T-cell (primary cell): ENCODE measurements around the gene PLXNA2. TPM values are rescaled to one million over a fixed set of nuclear protein-coding genes. Genes with fewer than 3 reads are reported as not detected.
A peak's percentile ranks its signal among the peaks of the same experiment; 100 is the strongest.

Experiments
- ATAC-seq, 4 experiments: fragments of 200-7000 bp in 3 of 4; fragments of 150-1000 bp in 1 of 4; cut with Tn5 transposase; replicated peaks in 1 of 4; 1 replicate in 3 of 4; 2 replicates in 1 of 4; pipeline ENCODE4 v1.10.0; 2021; ENCODE audit warnings: moderate library complexity in 3 of 4, mild to moderate bottlenecking in 2 of 4, moderate number of reproducible peaks in 1 of 4
- CTCF ChIA-PET, 2 donors: fragments of 300-600 bp; sonication (Branson Sonifier 250); formaldehyde crosslinking; loops; one replicate each; lab custom pipeline; 2022; ENCODE audit warnings: antibody characterized with exemption in 2 of 2; lab: Charles Lee
- POLR2A ChIA-PET, 2 donors: fragments of 300-600 bp; sonication (Branson Sonifier 250); formaldehyde crosslinking; loops; one replicate each; lab custom pipeline; 2022; ENCODE audit warnings: antibody characterized with exemption in 2 of 2; lab: Charles Lee
- DNase-seq, 35 experiments: peaks; one replicate each; pipeline versions ENCODE4 v3.0.0 to v3.0.0-alpha.2; 2013 to 2023
- H3K27ac ChIP-seq: one replicate; pipeline ENCODE4 v1.5.1; 2013; ENCODE audit warnings: low read length
- H3K27me3 ChIP-seq, 2 experiments: replicated peaks in 1 of 2; 1 replicate in 1 of 2; 2 replicates in 1 of 2; pipeline versions ENCODE4 v1.6.1 to v1.7.0; 2013; ENCODE audit warnings: low read length in 1 of 2, mixed read lengths in 1 of 2; ENCODE audit not compliant: control insufficient read depth in 2 of 2, insufficient read depth in 2 of 2; ENCODE audit errors: extremely low read depth in 1 of 2
- H3K36me3 ChIP-seq, 2 donors: 1 replicate in 1 of 2; 2 replicates in 1 of 2; pipeline versions ENCODE4 v1.6.1 to v1.7.0; 2013; ENCODE audit warnings: low read length in 1 of 2; ENCODE audit not compliant: control insufficient read depth in 2 of 2, insufficient read depth in 1 of 2; ENCODE audit errors: extremely low read depth in 1 of 2
- H3K4me1 ChIP-seq, 2 experiments: 1 replicate in 1 of 2; 2 replicates in 1 of 2; pipeline versions ENCODE4 v1.6.1 to v1.7.0; 2013; ENCODE audit warnings: low read length in 2 of 2, mixed read lengths in 1 of 2; ENCODE audit not compliant: insufficient read depth in 2 of 2, control insufficient read depth in 1 of 2; ENCODE audit errors: extremely low read depth in 1 of 2
- H3K4me3 ChIP-seq, 2 donors: 1 replicate in 1 of 2; 2 replicates in 1 of 2; pipeline versions ENCODE4 v1.5.1 to v1.7.0; 2013; ENCODE audit warnings: mild to moderate bottlenecking in 2 of 2, low read length in 1 of 2, moderate library complexity in 1 of 2; ENCODE audit not compliant: control insufficient read depth in 1 of 2; ENCODE audit errors: extremely low read depth in 1 of 2
- H3K9me3 ChIP-seq: 2 replicates; pipeline ENCODE4 v1.7.0; 2013
- H3K27ac Mint-ChIP-seq, 2 donors: one replicate each; pipeline ENCODE4 v1.8.0; 2020 to 2021; ENCODE audit warnings: mild to moderate bottlenecking in 2 of 2, mixed read lengths in 2 of 2
- H3K27me3 Mint-ChIP-seq, 2 donors: one replicate each; pipeline ENCODE4 v1.8.0; 2021 to 2022; ENCODE audit warnings: mixed read lengths in 2 of 2
- H3K36me3 Mint-ChIP-seq: one replicate; pipeline ENCODE4 v1.8.0; 2021; ENCODE audit warnings: mixed read lengths
- H3K4me1 Mint-ChIP-seq, 3 donors: one replicate each; pipeline ENCODE4 v1.8.0; 2020 to 2022; ENCODE audit warnings: mixed read lengths in 3 of 3, mild to moderate bottlenecking in 1 of 3
- H3K4me3 Mint-ChIP-seq, 3 donors: one replicate each; pipeline ENCODE4 v1.8.0; 2020 to 2022; ENCODE audit warnings: mild to moderate bottlenecking in 3 of 3, mixed read lengths in 3 of 3, moderate library complexity in 3 of 3
- H3K9me3 Mint-ChIP-seq, 3 donors: one replicate each; pipeline ENCODE4 v1.8.0; 2020 to 2022; ENCODE audit warnings: mixed read lengths in 3 of 3
- WGBS: methylation state at CpG from one replicate; pipeline ENCODE4 v1.1.5; 2013; ENCODE audit warnings: missing lambda C conversion rate; ENCODE audit not compliant: insufficient coverage; 5-methylcytosine and 5-hydroxymethylcytosine counted together
- total RNA-seq, 35 experiments: library from RNA in 6 of 35; stranded (reverse) in 6 of 35; fragments of 120-200 nt in 1 of 35; gene quantifications; one replicate each; pipeline versions ENCODE4 v1.2.1 to v1.2.4 and lab custom pipeline; 2013 to 2026

Gene PLXNA2
- total RNA-seq, 5 donors from 2014 or later (not counting 1 experiment from before 2014, with no cell fraction given) = 1.3 to 2.6 (median 2.2) TPM

- POLR2A ChIA-PET = no interaction called here
- no peaks in the 10 kb centered on the region for H3K9me3 Mint-ChIP-seq
- Histone ChIP-seq H3K9me3 (no peaks in the 10 kb centered on the region), H3K4me3 (no peak overlapping the region), H3K27ac (no peak overlapping the region), H3K4me1 (peaks cover 0 to 6% of the 10 kb centered on the region in 2 experiments), H3K36me3 (no peaks in the 10 kb centered on the region), H3K27me3 (peaks cover 0 to 33% of the 10 kb centered on the region in 2 experiments)
- WGBS = no CpG with 5 or more reads among the region's 2 CpGs
- H3K4me3 Mint-ChIP-seq = no peak overlapping the region
- H3K27ac Mint-ChIP-seq = no peak overlapping the region
- CTCF ChIA-PET = no interaction called here
- peaks cover 12% of the 10 kb centered on the region in 2 donors for H3K27me3 Mint-ChIP-seq
- no peak for ATAC-seq
- H3K4me1 Mint-ChIP-seq = peaks cover 7% of the 10 kb centered on the region in 3 donors
- no peak for DNase-seq
- H3K36me3 Mint-ChIP-seq = no peaks in the 10 kb centered on the region
Measured at GRCh38 chr1:208133355-208133754, 110.8 kb downstream of the PLXNA2 start.

DNA sequence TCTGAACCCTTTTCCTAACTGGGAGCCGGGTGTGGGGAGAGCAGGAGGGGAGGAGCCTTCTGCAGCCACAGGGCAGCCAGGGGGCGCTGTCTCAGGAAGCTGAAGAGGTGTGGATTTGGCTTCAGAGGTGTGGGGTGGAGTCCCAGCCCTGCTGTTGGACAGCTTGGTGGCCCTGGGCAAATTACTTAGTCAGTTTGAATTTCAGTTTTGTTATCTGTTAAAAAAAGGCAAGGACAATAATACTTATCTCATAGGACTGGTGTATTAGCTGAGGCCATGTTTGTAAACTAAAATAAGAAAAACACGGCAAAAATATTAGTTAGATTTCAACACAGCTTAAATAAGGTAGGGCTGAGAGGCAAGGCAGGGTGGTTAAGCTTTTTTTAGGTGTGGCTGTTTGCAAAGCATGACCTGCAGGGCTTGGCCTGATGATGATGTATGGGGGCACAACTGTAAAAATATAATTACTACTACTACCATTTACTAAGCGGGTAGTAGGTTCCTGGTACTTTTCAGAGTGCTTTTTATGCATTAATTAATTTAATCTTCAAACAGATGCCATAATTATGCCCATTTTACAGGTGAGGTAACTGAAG is 111.8 kb downstream of the PLXNA2 start:
- WGBS = 7% methylated on average over 2 of the region's 4 CpGs
- Mint-ChIP-seq H3K4me1 (peaks cover 7% of the 10 kb centered on the region in 3 donors), H3K27me3 (peaks cover 12% of the 10 kb centered on the region in 2 donors), H3K4me3 (peak overlapping the region in 1 of 3 donors; percentile 30), H3K9me3 (no peaks in the 10 kb centered on the region), H3K36me3 (no peaks in the 10 kb centered on the region), H3K27ac (no peak overlapping the region)
- no peaks in the 10 kb centered on the region for H3K9me3 ChIP-seq
- ATAC-seq (peak in 3 of 4 experiments; percentile 37 to 58 (median 57)), DNase-seq (peak in 33 of 35 experiments; percentile 6 to 57 (median 28))
- CTCF ChIA-PET = interaction anchor here in 1 of 2 donors (1.7 kb wide), 1 partner anchor 113 kb away, joined by 5 read pairs; no protein-coding TSS in a partner anchor
- H3K27ac ChIP-seq = no peak overlapping the region
- POLR2A ChIA-PET = no interaction called here
- no peaks in the 10 kb centered on the region for H3K36me3 ChIP-seq
- H3K4me1 ChIP-seq = peaks cover 0 to 6% of the 10 kb centered on the region in 2 experiments
- H3K27me3 ChIP-seq = peaks cover 0 to 37% of the 10 kb centered on the region in 2 experiments
- peak overlapping the region in 1 of 2 donors; percentile 29 for H3K4me3 ChIP-seq

GRCh38 chr1:208131621-208132286 is 112.4 kb downstream of the PLXNA2 start:
- Histone ChIP-seq H3K27ac (no peak overlapping the region), H3K9me3 (no peaks in the 10 kb centered on the region), H3K4me3 (peak overlapping the region in 1 of 2 donors; percentile 29), H3K4me1 (peaks cover 0 to 6% of the 10 kb centered on the region in 2 experiments), H3K36me3 (no peaks in the 10 kb centered on the region), H3K27me3 (peaks cover 0 to 39% of the 10 kb centered on the region in 2 experiments)
- no peaks in the 10 kb centered on the region for H3K36me3 Mint-ChIP-seq
- H3K27me3 Mint-ChIP-seq = peaks cover 12% of the 10 kb centered on the region in 2 donors
- no peak overlapping the region for H3K27ac Mint-ChIP-seq
- H3K9me3 Mint-ChIP-seq = no peaks in the 10 kb centered on the region
- 67% methylated on average over 4 of the region's 15 CpGs for WGBS
- ChIA-PET CTCF (interaction anchor here in 1 of 2 donors (1.7 kb wide), 1 partner anchor 113 kb away, joined by 5 read pairs; no protein-coding TSS in a partner anchor), POLR2A (no interaction called here)
- H3K4me3 Mint-ChIP-seq = peak overlapping the region in 1 of 3 donors; percentile 30
- ATAC-seq = peak in 1 of 4 experiments; percentile 20
- DNase-seq = no peak
- peaks cover 7% of the 10 kb centered on the region in 3 donors for H3K4me1 Mint-ChIP-seq

- DNase-seq (no peak), ATAC-seq (no peak)
- H3K4me1 ChIP-seq = peaks cover 0 to 6% of the 10 kb centered on the region in 2 experiments
- ChIA-PET CTCF (no interaction called here), POLR2A (no interaction called here)
- Mint-ChIP-seq H3K9me3 (no peaks in the 10 kb centered on the region), H3K36me3 (no peaks in the 10 kb centered on the region), H3K4me1 (peaks cover 7% of the 10 kb centered on the region in 3 donors), H3K27me3 (peaks cover 12% of the 10 kb centered on the region in 2 donors), H3K4me3 (no peak overlapping the region), H3K27ac (no peak overlapping the region)
- H3K27me3 ChIP-seq = peaks cover 0 to 38% of the 10 kb centered on the region in 2 experiments
- no peaks in the 10 kb centered on the region for H3K9me3 ChIP-seq
- H3K27ac ChIP-seq = no peak overlapping the region
- no peaks in the 10 kb centered on the region for H3K36me3 ChIP-seq
- WGBS = no CpG with 5 or more reads among the region's 1 CpG
- no peak overlapping the region for H3K4me3 ChIP-seq
Measured at GRCh38 chr1:208129487-208129886, 114.7 kb downstream of the PLXNA2 start.

- CTCF ChIA-PET = no interaction called here
- H3K4me1 ChIP-seq = peaks cover 0 to 6% of the 10 kb centered on the region in 2 experiments
- no peak overlapping the region for H3K4me3 ChIP-seq
- H3K27ac ChIP-seq = no peak overlapping the region
- Mint-ChIP-seq H3K4me1 (peaks cover 7% of the 10 kb centered on the region in 3 donors), H3K36me3 (no peaks in the 10 kb centered on the region), H3K4me3 (no peak overlapping the region), H3K9me3 (no peaks in the 10 kb centered on the region), H3K27me3 (peaks cover 12% of the 10 kb centered on the region in 2 donors), H3K27ac (no peak overlapping the region)
- peaks cover 0 to 35% of the 10 kb centered on the region in 2 experiments for H3K27me3 ChIP-seq
- POLR2A ChIA-PET = no interaction called here
- no peaks in the 10 kb centered on the region for H3K9me3 ChIP-seq
- no peak for DNase-seq
- ATAC-seq = no peak
- H3K36me3 ChIP-seq = no peaks in the 10 kb centered on the region
- 57% methylated on average over 1 of the region's 1 CpG for WGBS
Measured at GRCh38 chr1:208129060-208129459, 115.1 kb downstream of the PLXNA2 start.

DNA sequence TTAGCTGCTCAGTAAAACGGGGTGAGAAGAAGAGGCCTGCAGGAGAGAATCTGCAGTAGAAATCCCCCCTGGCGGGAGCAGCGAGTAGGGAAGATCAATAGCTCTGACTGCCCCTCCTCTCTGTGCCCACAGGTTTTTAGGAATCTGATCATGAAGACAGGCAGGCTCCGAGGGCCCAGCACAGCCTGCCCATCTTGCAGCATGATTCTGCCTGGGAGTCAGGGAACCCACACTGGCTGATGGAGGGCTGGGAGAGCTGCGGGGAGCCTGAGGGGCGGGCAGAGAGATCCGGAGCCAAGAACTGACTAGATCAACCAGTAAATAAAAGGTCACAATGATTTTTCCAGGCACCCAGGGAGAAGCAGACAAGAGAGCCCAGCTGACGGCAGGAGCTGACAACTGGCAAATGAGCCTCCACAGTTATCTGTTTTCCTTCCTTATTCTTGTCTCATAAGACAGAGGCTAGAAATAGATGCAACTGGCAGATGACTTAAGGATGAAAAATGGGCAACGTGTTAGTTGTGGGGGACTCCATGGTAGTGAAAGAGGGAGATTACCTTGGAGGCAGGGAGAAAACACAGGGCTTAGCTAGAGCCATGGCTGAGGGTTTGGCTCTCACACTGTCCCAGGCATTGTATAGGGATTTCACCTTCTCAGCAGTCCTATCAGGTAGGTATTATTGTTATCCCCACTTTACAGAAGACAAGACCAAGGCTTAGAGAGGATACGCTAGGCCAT is 116.2 kb downstream of the PLXNA2 start:
- no peaks in the 10 kb centered on the region for H3K36me3 ChIP-seq
- CTCF ChIA-PET = no interaction called here
- WGBS = 75% methylated on average over 6 of the region's 10 CpGs
- H3K4me3 ChIP-seq = no peak overlapping the region
- no peak overlapping the region for H3K27ac Mint-ChIP-seq
- DNase-seq (no peak), ATAC-seq (no peak)
- peaks cover 12% of the 10 kb centered on the region in 2 donors for H3K27me3 Mint-ChIP-seq
- peaks cover 7% of the 10 kb centered on the region in 3 donors for H3K4me1 Mint-ChIP-seq
- no peak overlapping the region for H3K27ac ChIP-seq
- H3K4me1 ChIP-seq = peaks cover 0 to 6% of the 10 kb centered on the region in 2 experiments
- POLR2A ChIA-PET = no interaction called here
- H3K36me3 Mint-ChIP-seq = no peaks in the 10 kb centered on the region
- no peak overlapping the region for H3K4me3 Mint-ChIP-seq
- no peaks in the 10 kb centered on the region for H3K9me3 Mint-ChIP-seq
- H3K9me3 ChIP-seq = no peaks in the 10 kb centered on the region
- H3K27me3 ChIP-seq = peaks cover 0 to 35% of the 10 kb centered on the region in 2 experiments
